Stimulated activated CD4-positive, alpha-beta T cell treated with anti-CD3 and anti-CD28 coated beads, TNF-alpha, amount 100 ng/mL, for 48 hours (primary cell): Measurements from ENCODE around the gene TMEM72.

Experiments used
- DNase-seq, 3 donors: peaks; one replicate each; pipeline ENCODE4 v3.0.0-alpha.2; 2020; ENCODE audit warnings: low read depth in 3 of 3

Gene TMEM72

DNA sequence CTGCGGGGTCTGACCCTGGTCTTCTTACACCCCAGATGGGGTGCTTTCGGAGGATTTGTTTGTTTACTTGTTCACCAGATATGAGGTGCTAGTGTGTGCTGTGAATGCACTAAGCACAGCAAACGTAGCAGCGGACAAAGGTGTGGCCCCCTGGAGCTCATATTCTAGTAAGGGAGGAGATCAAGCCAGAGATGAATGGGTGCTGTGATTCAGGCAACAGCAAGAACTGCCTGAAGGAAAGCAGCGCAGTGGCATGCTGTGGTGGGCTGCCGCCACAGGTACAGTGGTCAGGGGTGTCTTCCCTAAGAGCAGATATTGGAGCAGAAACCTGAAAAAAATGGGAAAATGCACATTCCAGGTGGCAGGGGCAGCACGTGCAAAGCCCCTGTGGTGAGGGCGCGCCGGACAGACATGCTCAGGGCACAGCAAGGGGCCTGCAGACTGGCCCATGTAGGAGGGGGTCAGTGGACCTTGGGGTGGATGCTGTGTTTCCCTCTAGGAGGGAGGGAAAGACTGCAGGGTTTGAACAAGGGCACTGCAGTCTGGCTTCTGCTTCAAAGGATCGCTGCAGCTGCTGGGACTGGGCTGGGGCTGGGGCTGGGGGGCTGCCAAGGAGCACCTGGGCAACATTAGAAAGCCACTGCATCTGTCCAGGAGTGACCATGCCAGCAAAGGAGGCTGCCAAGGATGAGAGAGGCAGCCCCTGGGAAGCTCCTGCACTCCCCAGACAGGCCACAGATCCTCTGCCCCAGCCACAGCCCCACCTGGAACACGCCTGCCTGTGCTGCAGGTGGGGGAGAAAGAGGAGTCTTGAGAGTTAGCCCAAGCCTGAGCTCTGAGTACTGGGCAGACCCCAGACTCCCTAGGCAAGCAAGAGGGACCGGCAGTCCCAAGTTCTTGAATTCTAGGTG, 68.4 kb downstream of the TMEM72 start:
- no peak for DNase-seq

- no peak for DNase-seq
Observed at GRCh38 chr10:44980309-44981171, 69.4 kb downstream of the TMEM72 start.

DNA sequence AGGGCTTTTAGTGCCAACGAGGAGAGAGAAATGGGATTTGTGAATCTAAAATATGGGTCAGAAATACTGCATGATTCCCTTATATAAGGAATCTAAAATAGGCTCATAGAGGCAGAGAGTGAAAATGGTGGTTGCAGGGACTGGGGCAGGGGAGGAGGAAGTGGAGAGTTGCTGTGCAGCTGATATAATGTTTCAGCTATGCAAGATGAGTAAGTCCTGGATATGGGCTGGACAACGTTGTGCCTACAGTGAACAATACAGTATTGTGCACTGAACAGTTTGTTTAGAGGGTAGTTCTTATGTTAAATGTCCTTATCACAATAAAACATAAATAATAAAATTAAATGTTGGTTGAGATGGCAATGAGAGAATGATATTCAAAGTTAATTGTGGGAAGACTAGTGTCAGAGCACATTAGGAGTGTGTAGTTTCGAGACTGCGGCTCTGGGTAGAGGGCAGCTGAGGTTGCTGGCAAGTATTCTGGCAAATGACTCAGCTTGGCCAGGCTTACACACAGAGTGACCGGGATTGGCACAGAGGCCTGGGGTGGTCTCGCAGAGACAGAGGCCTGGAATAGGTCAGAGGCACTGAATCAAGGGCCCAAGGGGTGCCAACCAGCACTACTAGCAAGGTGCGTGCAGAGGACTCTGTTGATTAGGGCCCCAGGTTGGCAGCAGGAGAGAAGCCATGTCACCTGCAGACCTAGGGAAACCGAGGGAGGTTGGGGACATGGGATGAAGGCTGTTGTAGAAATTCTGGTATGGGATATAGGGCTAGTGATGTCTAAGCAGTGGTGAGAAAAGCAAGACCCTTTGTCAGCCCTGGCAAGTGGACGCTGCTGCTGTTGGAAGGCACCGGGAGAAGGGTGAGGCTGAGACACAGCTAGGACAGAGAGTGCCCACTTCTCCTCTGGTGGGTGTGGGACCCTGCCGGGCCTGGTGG, 70.3 kb downstream of the TMEM72 start:
- no peak for DNase-seq

DNA sequence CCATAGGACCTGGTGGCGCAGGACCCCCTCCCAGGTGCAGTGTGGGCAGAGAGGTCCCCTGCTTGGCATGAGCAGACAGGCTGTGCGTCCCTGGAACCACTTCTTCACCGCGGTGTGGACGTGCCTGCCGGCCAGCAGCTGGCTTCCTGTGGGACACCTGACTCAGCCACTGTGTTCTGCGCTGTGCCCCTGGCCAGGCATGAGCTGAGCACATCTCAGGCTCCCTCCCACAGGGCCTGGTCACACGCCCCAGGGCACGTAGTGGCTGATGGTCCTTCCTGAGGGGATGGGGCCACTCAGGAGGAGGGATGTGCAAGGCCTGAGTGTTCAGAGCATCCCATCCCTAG, 71.0 kb downstream of the TMEM72 start:
- no peak for DNase-seq

- DNase-seq = no peak
Observed at GRCh38 chr10:44982496-44982895, 71.4 kb downstream of the TMEM72 start.

- DNase-seq = no peak
Observed at GRCh38 chr10:44983066-44983894, 72.1 kb downstream of the TMEM72 start.

DNA sequence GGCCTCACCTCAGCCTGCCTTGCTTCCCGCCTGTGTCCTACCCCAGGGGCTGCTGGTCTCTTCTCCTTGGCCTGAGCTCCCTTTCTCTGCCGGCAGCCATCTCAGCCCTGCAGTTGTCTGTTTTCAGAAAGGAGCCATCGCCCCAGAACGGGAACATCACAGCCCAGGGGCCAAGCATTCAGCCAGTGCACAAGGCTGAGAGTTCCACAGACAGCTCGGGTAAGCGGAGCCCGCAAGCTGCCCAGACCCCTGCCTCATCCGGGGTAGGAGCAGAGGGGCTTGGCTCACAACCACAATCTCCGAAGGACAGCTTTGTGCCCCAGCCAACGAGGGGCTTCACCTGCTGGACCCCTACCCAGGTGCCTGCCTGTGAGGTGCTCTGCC, 72.8 kb downstream of the TMEM72 start:
- DNase-seq = no peak

- DNase-seq = no peak
Observed at GRCh38 chr10:44984671-44985101, 73.5 kb downstream of the TMEM72 start.

DNA sequence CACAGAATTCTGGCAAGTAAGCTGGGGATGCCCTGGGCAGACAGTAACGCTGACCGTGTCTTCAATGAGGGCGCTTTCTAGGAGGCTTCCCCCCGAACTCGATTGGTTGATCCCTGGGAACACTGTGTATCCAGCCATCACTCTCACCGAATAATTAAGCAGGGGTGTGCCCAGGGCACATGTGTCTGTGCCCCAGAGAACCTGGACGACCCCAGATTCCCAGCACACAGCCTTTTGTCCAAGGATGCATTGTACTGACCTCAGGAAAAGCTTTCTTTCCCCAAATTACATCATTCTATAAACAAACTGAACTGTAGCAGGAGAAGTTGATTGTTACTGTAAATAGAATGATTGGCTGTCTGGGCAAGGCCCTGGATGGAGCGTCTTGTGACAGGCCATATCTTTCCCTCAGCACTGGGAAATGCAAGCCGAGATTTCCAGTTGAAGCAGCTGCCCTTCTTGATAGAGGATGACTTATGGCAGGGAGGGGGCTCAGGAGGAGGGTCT, 74.1 kb downstream of the TMEM72 start:
- DNase-seq = no peak

- DNase-seq = no peak
Observed at GRCh38 chr10:44986179-44986578, 75.0 kb downstream of the TMEM72 start.
